ENCODE results near the gene SLCO4A1.

DNA sequence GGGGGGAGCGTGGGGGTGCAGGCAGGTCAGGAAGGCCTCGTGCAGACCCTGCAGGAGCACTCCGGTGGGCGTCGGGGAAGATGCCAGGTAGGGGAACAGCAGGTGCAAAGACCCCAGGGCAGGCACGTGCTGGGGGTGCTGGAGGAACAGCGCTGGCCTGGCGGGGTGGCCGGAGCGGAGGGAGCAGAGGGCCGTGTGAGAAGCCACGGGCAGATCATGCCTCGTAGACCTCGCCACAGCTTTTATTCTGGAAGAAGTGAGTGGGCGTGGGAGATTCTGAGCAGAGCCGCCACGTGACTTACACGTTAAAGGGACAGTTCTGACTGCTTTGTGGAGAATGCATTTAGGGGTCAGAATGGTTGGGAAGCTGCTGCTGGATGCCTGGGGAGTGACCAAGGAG lies 75.6 kb downstream of the SLCO4A1 start:
- no peak for TF ChIP-seq POLR2A (IDR thresholded peaks at IDR 0.05; ENCODE audit: low read length)
- no peak for TF ChIP-seq GATA1 (IDR thresholded peaks at IDR 0.05; ENCODE audit: low read depth, low read length)
